LNCAP (cell line): Measurements from ENCODE around the gene MTHFD1L.

Experiments
- TF ChIP-seq, protein P1 (sequence below): fragments of 450-650 bp; IDR thresholded peaks from 2 replicates; pipeline ENCODE4 v1.5.1; 2017; ENCODE audit warnings: mild to moderate bottlenecking

The MTHFD1L gene

DNA sequence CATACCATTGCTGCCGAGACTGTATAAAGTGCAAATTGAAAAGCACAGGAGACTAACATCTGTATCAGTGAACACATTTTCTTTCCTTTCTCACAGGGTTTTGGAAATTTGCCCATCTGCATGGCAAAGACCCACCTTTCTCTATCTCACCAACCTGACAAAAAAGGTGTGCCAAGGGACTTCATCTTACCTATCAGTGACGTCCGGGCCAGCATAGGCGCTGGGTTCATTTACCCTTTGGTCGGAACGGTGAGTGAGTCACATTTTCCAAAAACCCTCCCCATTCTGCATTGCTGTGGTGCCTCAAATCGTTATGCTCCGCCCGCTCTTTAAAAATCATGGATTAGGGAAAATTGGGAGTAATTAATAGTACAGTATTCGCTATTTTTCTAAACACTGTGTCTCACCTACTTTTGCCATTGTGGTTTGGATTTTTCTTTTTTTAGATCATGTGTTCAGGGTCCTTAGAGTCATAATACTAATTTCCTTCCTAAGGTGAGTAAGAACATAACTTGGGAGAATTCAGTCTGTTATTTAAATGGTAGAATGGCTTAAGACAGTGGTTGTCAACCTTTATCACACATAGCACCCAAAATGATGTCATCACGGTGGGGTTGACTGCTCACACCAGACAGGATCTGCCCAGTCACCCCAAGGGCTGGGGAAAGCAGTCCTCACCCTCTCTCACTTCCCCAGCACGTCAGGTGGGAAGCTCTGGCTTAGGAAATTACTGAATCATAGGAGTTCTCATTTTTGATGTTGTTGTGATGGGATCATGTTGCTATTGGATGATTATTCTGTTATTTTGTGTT lies 171.6 kb downstream of the MTHFD1L start:
- TF ChIP-seq, protein P1, sequence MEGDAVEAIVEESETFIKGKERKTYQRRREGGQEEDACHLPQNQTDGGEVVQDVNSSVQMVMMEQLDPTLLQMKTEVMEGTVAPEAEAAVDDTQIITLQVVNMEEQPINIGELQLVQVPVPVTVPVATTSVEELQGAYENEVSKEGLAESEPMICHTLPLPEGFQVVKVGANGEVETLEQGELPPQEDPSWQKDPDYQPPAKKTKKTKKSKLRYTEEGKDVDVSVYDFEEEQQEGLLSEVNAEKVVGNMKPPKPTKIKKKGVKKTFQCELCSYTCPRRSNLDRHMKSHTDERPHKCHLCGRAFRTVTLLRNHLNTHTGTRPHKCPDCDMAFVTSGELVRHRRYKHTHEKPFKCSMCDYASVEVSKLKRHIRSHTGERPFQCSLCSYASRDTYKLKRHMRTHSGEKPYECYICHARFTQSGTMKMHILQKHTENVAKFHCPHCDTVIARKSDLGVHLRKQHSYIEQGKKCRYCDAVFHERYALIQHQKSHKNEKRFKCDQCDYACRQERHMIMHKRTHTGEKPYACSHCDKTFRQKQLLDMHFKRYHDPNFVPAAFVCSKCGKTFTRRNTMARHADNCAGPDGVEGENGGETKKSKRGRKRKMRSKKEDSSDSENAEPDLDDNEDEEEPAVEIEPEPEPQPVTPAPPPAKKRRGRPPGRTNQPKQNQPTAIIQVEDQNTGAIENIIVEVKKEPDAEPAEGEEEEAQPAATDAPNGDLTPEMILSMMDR, result no peak

DNA sequence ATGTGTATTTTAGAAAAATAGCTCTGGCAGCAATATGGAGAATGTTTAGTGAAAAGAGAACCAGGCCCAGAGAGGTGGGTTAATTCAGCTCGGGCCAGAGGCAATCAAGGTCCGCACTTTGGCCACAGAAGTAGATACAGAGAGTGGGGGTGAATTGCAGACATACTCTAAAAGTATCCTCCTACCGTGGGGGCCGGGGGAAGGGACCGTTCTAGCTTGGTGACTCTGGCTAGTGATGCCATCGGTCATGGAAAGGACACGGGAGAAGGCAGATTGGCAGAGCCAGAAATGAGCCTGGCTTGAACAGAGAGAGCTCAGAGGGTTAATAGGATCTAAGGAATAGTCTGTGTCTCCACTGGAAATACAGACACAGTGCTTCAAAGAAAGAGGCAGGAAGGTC lies 173.1 kb downstream of the MTHFD1L start:
- TF ChIP-seq, protein P1, result no peak

DNA sequence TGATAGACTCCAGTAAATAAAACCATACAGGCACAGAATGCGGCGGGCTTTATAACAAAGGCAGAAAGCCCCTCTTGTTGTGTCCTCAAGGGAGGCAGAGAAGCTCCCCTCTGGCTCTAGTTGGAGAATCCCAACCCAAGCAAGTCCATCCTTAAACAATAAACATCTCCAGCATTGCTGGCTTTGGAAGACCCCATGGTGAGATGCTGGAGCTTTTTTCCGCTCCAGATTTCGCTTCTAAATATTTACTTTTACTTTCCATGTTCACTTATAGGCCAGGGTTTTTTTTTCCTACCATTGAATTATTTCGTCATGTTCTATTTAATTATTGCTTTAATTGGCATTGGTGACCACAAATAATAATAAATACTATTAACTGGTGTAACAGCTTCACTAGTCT lies 176.2 kb downstream of the MTHFD1L start:
- TF ChIP-seq, protein P1, result no peak

DNA sequence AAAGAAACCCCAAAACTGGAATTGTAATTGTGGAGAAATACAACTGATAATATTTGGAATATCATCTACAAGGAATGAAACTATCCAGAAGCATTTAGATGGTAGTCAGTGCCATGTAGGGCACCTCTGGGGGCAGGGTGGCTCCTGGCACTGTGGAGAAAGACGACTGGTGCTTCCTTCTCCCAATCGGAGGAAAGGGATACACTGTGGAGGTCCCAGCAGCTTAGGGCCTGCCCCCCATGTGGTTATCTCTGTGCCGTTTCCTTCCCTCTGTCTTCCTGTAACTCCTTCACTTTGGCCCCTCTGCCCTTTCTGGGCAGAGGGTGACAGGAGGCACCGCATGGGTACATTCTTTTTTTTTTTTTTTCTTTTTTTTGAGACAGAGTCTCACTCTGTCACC lies 178.4 kb downstream of the MTHFD1L start:
- TF ChIP-seq, protein P1, result no peak

DNA sequence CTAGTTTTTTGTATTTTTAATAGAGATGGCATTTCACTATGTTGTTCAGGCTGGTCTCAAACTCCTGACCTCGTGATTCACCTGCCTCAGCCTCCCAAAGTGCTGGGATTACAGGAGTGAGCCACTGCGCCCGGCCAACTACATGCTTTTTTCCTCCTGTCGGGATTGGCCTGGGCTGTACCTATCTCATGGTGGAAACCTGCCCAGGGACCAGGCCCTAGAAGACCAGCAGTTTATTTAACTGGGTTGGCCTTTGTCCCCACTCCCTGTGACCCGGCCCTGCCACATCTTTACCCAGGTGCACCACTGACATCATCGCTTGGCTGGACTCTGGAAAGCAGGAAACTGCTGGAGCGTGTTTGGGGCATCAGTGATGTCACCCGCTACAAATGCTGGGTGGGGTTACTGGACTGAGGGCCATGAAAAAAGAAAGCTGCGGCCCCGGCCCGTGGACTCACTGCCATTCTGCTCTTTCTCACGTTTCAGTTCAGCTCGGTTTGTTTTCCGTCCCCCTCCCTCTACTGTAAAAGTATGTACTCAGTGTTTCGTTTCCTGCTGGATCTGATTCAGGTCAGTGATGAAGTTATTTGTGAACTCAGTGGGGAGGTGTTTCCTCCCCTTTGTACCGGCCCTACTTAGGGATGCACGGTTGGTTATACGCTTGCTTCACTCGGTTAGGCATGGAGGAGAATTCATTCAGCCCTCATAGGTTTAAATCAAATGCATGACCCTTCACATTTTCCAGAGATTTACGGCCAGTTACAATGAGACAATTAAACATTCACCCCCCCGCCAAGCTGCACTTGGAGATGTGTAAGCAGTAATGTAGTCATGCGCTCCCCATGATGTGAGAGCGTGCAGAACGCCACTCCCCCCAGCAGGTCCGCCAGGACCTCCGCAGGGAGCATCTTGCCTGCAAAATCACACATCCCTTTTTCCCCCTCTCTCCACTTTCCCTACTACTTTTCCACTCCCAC lies 179.3 kb downstream of the MTHFD1L start:
- TF ChIP-seq, protein P1, result no peak

DNA sequence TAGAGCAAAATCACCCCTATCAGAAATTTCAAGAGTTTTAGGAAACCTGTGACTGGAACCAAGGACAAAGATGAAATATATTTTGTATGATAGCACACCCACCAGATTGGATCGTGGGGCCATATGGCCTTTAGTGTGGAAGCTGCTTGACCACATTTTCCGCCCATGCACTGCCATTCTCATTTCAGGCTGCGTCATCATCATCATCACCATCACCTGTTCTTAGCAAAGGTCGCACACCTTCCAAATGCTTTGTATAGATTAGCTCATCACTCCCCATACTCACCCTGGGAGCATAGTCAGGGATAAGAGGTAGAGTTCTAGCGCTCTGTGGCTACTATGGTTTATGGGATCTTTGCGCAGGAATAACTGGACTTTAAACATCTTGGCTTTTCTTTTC lies 185.7 kb downstream of the MTHFD1L start:
- TF ChIP-seq, protein P1, result no peak

DNA sequence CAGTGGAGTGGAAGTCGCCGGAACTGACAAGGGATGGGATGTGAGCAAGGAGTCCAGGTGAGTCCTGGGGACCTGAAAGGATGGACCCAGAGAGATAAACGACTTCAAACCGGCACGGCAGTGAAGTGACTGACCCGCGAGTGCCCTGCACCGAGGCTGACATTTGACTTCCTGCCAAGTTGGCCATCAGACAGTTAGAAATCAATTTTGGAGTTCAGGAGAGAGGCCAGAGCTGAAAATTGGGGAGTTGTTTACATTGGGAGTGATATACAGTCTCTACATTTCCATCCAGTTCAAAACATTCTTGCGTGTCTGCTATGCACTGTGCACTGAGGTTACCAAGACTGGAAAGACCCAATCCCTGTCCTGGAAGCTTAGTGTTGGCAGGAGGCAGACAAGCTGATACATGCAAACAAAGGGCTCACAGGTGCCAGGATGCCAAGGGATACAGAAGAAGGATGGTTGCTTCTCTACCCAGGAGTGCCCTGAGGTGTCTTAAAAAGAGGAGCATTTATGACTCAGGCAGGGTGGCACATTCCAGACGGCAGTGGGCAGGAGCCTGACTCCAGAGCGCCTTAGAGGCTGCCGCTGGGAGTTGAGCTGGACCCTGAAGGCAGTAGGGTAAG lies 186.6 kb downstream of the MTHFD1L start:
- TF ChIP-seq, protein P1, result no peak
